ENCODE measurements around the gene TMEM132D.

- TF ChIP-seq CTCF (IDR thresholded peaks at IDR 0.05; ENCODE audit: low read length) (no peak), EZH2 (IDR thresholded peaks at IDR 0.05; ENCODE audit: borderline replicate concordance, low read length) (no peak)
These were observed 463.5 kb downstream of the TMEM132D start for GRCh38 chr12:129440278-129440677.
